GM12801 (cell line): ENCODE measurements around the gene SPTLC3.

Experiments
- CTCF ChIP-seq: IDR thresholded peaks from one replicate; pipeline ENCODE4 v1.5.1; 2011; ENCODE audit warnings: control low read depth; ENCODE audit not compliant: insufficient read length; ENCODE audit errors: extremely low read depth

The SPTLC3 gene

GRCh38 chr20:13159889-13160288 is 151.1 kb downstream of the SPTLC3 start:
- no peak for TF ChIP-seq CTCF

GRCh38 chr20:13165203-13165602 is 156.4 kb downstream of the SPTLC3 start:
- TF ChIP-seq CTCF: no peak

- no peak for TF ChIP-seq CTCF
These were observed 157.2 kb downstream of the SPTLC3 start for GRCh38 chr20:13166011-13166410.

GRCh38 chr20:13166437-13166836 is 157.7 kb downstream of the SPTLC3 start:
- no peak for TF ChIP-seq CTCF

GRCh38 chr20:13169086-13169485 is 160.3 kb downstream of the SPTLC3 start:
- no peak for TF ChIP-seq CTCF

GRCh38 chr20:13170771-13171170 is 162.0 kb downstream of the SPTLC3 start:
- TF ChIP-seq CTCF: no peak

GRCh38 chr20:13173201-13173600 is 164.4 kb downstream of the SPTLC3 start:
- no peak for TF ChIP-seq CTCF

GRCh38 chr20:13174402-13174801 is 165.6 kb downstream of the SPTLC3 start:
- no peak for TF ChIP-seq CTCF
